ENCODE measurements around the gene LENEP.

DNA sequence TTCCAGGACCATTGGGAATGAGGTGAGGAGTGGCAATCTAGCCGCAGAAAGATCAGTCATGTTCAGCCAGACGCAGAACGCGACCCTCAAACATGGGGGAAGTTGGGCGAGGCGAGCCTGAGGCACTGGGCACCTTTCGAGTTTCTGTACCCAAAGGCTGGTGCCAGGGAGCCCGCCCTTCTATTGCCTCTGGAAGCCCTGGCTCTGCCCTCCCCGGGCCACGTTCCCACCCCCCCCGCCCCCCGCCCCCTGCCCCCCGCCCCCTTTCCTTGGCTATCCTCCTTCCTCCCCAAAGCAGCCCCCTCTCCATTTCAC, 7.0 kb downstream of the LENEP start:
- TF ChIP-seq, protein P1, sequence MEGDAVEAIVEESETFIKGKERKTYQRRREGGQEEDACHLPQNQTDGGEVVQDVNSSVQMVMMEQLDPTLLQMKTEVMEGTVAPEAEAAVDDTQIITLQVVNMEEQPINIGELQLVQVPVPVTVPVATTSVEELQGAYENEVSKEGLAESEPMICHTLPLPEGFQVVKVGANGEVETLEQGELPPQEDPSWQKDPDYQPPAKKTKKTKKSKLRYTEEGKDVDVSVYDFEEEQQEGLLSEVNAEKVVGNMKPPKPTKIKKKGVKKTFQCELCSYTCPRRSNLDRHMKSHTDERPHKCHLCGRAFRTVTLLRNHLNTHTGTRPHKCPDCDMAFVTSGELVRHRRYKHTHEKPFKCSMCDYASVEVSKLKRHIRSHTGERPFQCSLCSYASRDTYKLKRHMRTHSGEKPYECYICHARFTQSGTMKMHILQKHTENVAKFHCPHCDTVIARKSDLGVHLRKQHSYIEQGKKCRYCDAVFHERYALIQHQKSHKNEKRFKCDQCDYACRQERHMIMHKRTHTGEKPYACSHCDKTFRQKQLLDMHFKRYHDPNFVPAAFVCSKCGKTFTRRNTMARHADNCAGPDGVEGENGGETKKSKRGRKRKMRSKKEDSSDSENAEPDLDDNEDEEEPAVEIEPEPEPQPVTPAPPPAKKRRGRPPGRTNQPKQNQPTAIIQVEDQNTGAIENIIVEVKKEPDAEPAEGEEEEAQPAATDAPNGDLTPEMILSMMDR (IDR thresholded peaks at IDR 0.05): no peak
- TF ChIP-seq ZFP36 (IDR thresholded peaks at IDR 0.05; ENCODE audit: borderline replicate concordance, partially characterized antibody) (no peak), NR3C1 (IDR thresholded peaks at IDR 0.05) (no peak), POLR2A (IDR thresholded peaks at IDR 0.05; ENCODE audit: low read length) (0 out of 2 replicates have a peak, but pooled peaks have one; percentile 11), RARB (CRISPR knock-in tag; IDR thresholded peaks at IDR 0.05) (no peak), JUN (IDR thresholded peaks at IDR 0.05) (no peak; a peak in 1 of 5 replicates), HDAC2 (IDR thresholded peaks at IDR 0.05) (no peak)
- TF ChIP-seq, protein P2, sequence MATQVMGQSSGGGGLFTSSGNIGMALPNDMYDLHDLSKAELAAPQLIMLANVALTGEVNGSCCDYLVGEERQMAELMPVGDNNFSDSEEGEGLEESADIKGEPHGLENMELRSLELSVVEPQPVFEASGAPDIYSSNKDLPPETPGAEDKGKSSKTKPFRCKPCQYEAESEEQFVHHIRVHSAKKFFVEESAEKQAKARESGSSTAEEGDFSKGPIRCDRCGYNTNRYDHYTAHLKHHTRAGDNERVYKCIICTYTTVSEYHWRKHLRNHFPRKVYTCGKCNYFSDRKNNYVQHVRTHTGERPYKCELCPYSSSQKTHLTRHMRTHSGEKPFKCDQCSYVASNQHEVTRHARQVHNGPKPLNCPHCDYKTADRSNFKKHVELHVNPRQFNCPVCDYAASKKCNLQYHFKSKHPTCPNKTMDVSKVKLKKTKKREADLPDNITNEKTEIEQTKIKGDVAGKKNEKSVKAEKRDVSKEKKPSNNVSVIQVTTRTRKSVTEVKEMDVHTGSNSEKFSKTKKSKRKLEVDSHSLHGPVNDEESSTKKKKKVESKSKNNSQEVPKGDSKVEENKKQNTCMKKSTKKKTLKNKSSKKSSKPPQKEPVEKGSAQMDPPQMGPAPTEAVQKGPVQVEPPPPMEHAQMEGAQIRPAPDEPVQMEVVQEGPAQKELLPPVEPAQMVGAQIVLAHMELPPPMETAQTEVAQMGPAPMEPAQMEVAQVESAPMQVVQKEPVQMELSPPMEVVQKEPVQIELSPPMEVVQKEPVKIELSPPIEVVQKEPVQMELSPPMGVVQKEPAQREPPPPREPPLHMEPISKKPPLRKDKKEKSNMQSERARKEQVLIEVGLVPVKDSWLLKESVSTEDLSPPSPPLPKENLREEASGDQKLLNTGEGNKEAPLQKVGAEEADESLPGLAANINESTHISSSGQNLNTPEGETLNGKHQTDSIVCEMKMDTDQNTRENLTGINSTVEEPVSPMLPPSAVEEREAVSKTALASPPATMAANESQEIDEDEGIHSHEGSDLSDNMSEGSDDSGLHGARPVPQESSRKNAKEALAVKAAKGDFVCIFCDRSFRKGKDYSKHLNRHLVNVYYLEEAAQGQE (IDR thresholded peaks at IDR 0.05): no peak

Data from A549 (cell line).